H1 (cell line): ENCODE data around the gene PDE4B. TPM values are rescaled to one million over a fixed set of nuclear protein-coding genes. Genes with fewer than 3 reads are reported as not detected.

Source experiments
- CTCF ChIA-PET: fragments of 300-600 bp; sonication (Branson Sonifier 250); formaldehyde crosslinking; loops from one replicate; lab custom pipeline; 2021; ENCODE audit not compliant: partially characterized antibody; lab: Charles Lee
- POLR2A ChIA-PET: fragments of 300-600 bp; sonication (Branson Sonifier 250); formaldehyde crosslinking; loops from one replicate; lab custom pipeline; 2021; ENCODE audit warnings: inconsistent platforms; ENCODE audit not compliant: partially characterized antibody; lab: Charles Lee
- DNase-seq, 2 experiments: peaks; one replicate each; pipeline versions ENCODE4 v3.0.0 to v3.0.0-alpha.2; 2010 to 2022; ENCODE audit warnings: low spot score in 2 of 2, low read depth in 1 of 2, mixed read lengths in 1 of 2
- FAIRE-seq: peaks from 2 replicates; lab custom pipeline; 2011; peaks lifted over from hg19 to GRCh38; lab: Jason Lieb, UNC
- H2AFZ ChIP-seq: 2 replicates; pipeline ENCODE4 v1.8.1; 2012; ENCODE audit warnings: low read length, inconsistent platforms
- H2AK5ac ChIP-seq: 2 replicates; pipeline ENCODE4 v1.6.1; 2013; ENCODE audit warnings: low read depth, low read length
- H2BK120ac ChIP-seq: replicated peaks from 2 replicates; pipeline ENCODE3; 2013; ENCODE audit warnings: low read depth, low read length, inconsistent platforms
- H2BK12ac ChIP-seq: 2 replicates; pipeline ENCODE4 v1.6.1; 2013; ENCODE audit warnings: low read depth, low read length
- H2BK15ac ChIP-seq: 2 replicates; pipeline ENCODE4 v1.6.1; 2013; ENCODE audit warnings: low read length
- H2BK20ac ChIP-seq: 2 replicates; pipeline ENCODE4 v1.6.1; 2013; ENCODE audit warnings: low read length
- H2BK5ac ChIP-seq: 2 replicates; pipeline ENCODE4 v1.6.1; 2013; ENCODE audit warnings: low read depth, low read length
- H3K14ac ChIP-seq: 2 replicates; pipeline ENCODE4 v1.6.1; 2013; ENCODE audit warnings: inconsistent platforms; ENCODE audit not compliant: insufficient read length
- H3K18ac ChIP-seq: 2 replicates; pipeline ENCODE4 v1.6.1; 2013; ENCODE audit warnings: low read length; ENCODE audit errors: extremely low read depth
- H3K23ac ChIP-seq: 2 replicates; pipeline ENCODE4 v1.6.1; 2013; ENCODE audit warnings: inconsistent platforms; ENCODE audit not compliant: insufficient read length
- H3K23me2 ChIP-seq: 2 replicates; pipeline ENCODE4 v1.6.1; 2013; ENCODE audit warnings: low read depth, low read length
- H3K27ac ChIP-seq: 2 replicates; pipeline ENCODE4 v1.6.1; 2011; ENCODE audit warnings: low read depth, low read length, inconsistent platforms
- H3K27me3 ChIP-seq, 4 experiments: replicated peaks in 1 of 4; 1 replicate in 1 of 4; 2 replicates in 3 of 4; pipeline versions ENCODE4 v1.6.1 to v1.8.1; 2011 to 2013; ENCODE audit warnings: low read length in 3 of 4, mild to moderate bottlenecking in 3 of 4, inconsistent platforms in 2 of 4, mixed read lengths in 2 of 4, moderate library complexity in 1 of 4; ENCODE audit not compliant: control insufficient read depth in 3 of 4, insufficient read depth in 3 of 4; ENCODE audit errors: extremely low read depth in 1 of 4
- H3K36me3 ChIP-seq, 4 experiments: 2 replicates each; pipeline versions ENCODE4 v1.6.1 to v1.8.1; 2011 to 2013; ENCODE audit warnings: mild to moderate bottlenecking in 4 of 4, low read length in 3 of 4, moderate library complexity in 2 of 4, control low read depth in 1 of 4, inconsistent platforms in 1 of 4; ENCODE audit not compliant: insufficient read depth in 4 of 4, control insufficient read depth in 2 of 4
- H3K4ac ChIP-seq: replicated peaks from 2 replicates; pipeline ENCODE3; 2013; ENCODE audit warnings: low read length, low read depth, mixed read lengths, inconsistent platforms; ENCODE audit not compliant: insufficient read length
- H3K4me1 ChIP-seq, 4 experiments: replicated peaks in 1 of 4; 1 replicate in 1 of 4; 2 replicates in 3 of 4; pipeline versions ENCODE4 v1.6.1 to v1.8.1; 2011 to 2013; ENCODE audit warnings: low read length in 3 of 4, inconsistent platforms in 2 of 4, mixed read lengths in 1 of 4; ENCODE audit not compliant: insufficient read depth in 4 of 4, control insufficient read depth in 3 of 4
- H3K4me2 ChIP-seq, 2 experiments: 2 replicates each; pipeline versions ENCODE4 v1.6.1 to v1.8.1; 2011 to 2013; ENCODE audit warnings: low read depth in 2 of 2, low read length in 2 of 2, control low read depth in 1 of 2, inconsistent platforms in 1 of 2, mild to moderate bottlenecking in 1 of 2; ENCODE audit not compliant: insufficient read depth in 1 of 2
- H3K4me3 ChIP-seq, 4 experiments: fragments of 200-600, 300-600 bp in 1 of 4; sonication (generic), shearing (Covaris generic), sonication (Bioruptor Twin) in 1 of 4; 2 replicates each; pipeline versions ENCODE4 v1.5.1 to v1.8.1; 2011 to 2016; ENCODE audit warnings: low read length in 4 of 4, low read depth in 3 of 4, control low read depth in 2 of 4, inconsistent platforms in 2 of 4, mild to moderate bottlenecking in 2 of 4, mixed read lengths in 1 of 4, moderate library complexity in 1 of 4; ENCODE audit not compliant: insufficient read depth in 2 of 4; ENCODE audit errors: extremely low read depth in 1 of 4
- H3K56ac ChIP-seq: replicated peaks from 2 replicates; pipeline ENCODE3; 2013; ENCODE audit warnings: low read depth, mild to moderate bottlenecking, mixed read lengths, low read length, inconsistent platforms; ENCODE audit not compliant: insufficient read length
- H3K79me1 ChIP-seq: 2 replicates; pipeline ENCODE4 v1.6.1; 2013; ENCODE audit warnings: low read depth, low read length, control low read depth
- H3K79me2 ChIP-seq, 2 experiments: 2 replicates each; pipeline versions ENCODE4 v1.6.1 to v1.8.1; 2012 to 2013; ENCODE audit warnings: low read length in 2 of 2, mild to moderate bottlenecking in 2 of 2, inconsistent platforms in 1 of 2; ENCODE audit not compliant: insufficient read depth in 2 of 2, control insufficient read depth in 1 of 2
- H3K9ac ChIP-seq, 4 experiments: replicated peaks in 1 of 4; 1 replicate in 1 of 4; 2 replicates in 3 of 4; pipeline versions ENCODE4 v1.6.1 to v1.8.1; 2011 to 2013; ENCODE audit warnings: low read depth in 3 of 4, low read length in 3 of 4, control low read depth in 2 of 4, mild to moderate bottlenecking in 2 of 4, moderate library complexity in 2 of 4, inconsistent platforms in 1 of 4; ENCODE audit errors: extremely low read depth in 1 of 4
- H3K9me3 ChIP-seq, 2 experiments: 2 replicates each; pipeline versions ENCODE4 v1.6.1 to v1.8.1; 2012 to 2013; ENCODE audit warnings: mild to moderate bottlenecking in 2 of 2, moderate library complexity in 2 of 2, control low read depth in 1 of 2, inconsistent platforms in 1 of 2, low read depth in 1 of 2, low read length in 1 of 2, mixed read lengths in 1 of 2; ENCODE audit not compliant: insufficient read depth in 2 of 2
- H4K20me1 ChIP-seq, 2 experiments: replicated peaks in 1 of 2; 2 replicates each; pipeline versions ENCODE3 to v1.8.1; 2011 to 2013; ENCODE audit warnings: inconsistent platforms in 2 of 2, low read length in 2 of 2, mild to moderate bottlenecking in 1 of 2; ENCODE audit not compliant: insufficient read depth in 2 of 2, control insufficient read depth in 1 of 2
- H4K5ac ChIP-seq: 2 replicates; pipeline ENCODE4 v1.6.1; 2013; ENCODE audit warnings: low read length, low read depth, mixed read lengths, inconsistent platforms; ENCODE audit not compliant: insufficient read length
- H4K8ac ChIP-seq: 2 replicates; pipeline ENCODE4 v1.8.0; 2013; ENCODE audit warnings: mild to moderate bottlenecking, moderate library complexity, low read length, inconsistent platforms; ENCODE audit not compliant: insufficient read depth; ENCODE audit errors: extremely low read depth
- H4K91ac ChIP-seq: replicated peaks from 2 replicates; pipeline ENCODE3; 2013; ENCODE audit warnings: low read length, mixed read lengths, inconsistent platforms; ENCODE audit not compliant: insufficient read length
- NANOG ChIP-seq: IDR thresholded peaks from 2 replicates; pipeline ENCODE4 v1.6.1; 2011; ENCODE audit warnings: low read length, low read depth, mild to moderate bottlenecking, inconsistent platforms; ENCODE audit not compliant: insufficient read depth, poor library complexity, severe bottlenecking
- POLR2AphosphoS5 ChIP-seq: IDR thresholded peaks from 2 replicates; pipeline ENCODE4 v1.6.1; 2011; ENCODE audit warnings: low read depth, low read length
- SP2 ChIP-seq: IDR thresholded peaks from 2 replicates; pipeline ENCODE4 v1.6.1; 2012; ENCODE audit warnings: mild to moderate bottlenecking, low read length, inconsistent platforms
- SUZ12 ChIP-seq: fragments of 200-600 bp; sonication (generic); IDR thresholded peaks from 2 replicates; pipeline ENCODE4 v1.6.1; 2012; ENCODE audit warnings: mild to moderate bottlenecking, inconsistent platforms, low read length, moderate library complexity, mixed read lengths
- TAF7 ChIP-seq: optimal IDR thresholded peaks from 2 replicates; pipeline ENCODE3; 2011; ENCODE audit warnings: low read depth, mild to moderate bottlenecking, inconsistent platforms, low read length, moderate library complexity, borderline replicate concordance
- YY1 ChIP-seq: IDR thresholded peaks from 2 replicates; pipeline ENCODE4 v1.6.1; 2011; ENCODE audit warnings: low read depth, mild to moderate bottlenecking, low read length
- WGBS, 2 experiments: shearing (Covaris generic) in 1 of 2; methylation state at CpG; one replicate each; pipeline versions ENCODE4 v1.1.6 to v1.1.7; 2013 to 2015; ENCODE audit warnings: low lambda C conversion rate in 2 of 2, mixed read lengths in 2 of 2, inconsistent platforms in 1 of 2, low coverage in 1 of 2, missing lambda C conversion rate in 1 of 2; ENCODE audit not compliant: insufficient replicate concordance in 2 of 2, insufficient coverage in 1 of 2, insufficient read length in 1 of 2; ENCODE audit errors: extremely low coverage in 1 of 2, missing lambda C conversion rate in 1 of 2; 5-methylcytosine and 5-hydroxymethylcytosine counted together
- polyA plus RNA-seq, 7 experiments: library from polyadenylated mRNA; depleted of rRNA in 3 of 7; stranded (reverse) in 5 of 7; unstranded in 2 of 7; fragments of >200 nt in 5 of 7; fragments of 200-250 nt in 2 of 7; gene quantifications; 1 replicate in 5 of 7; 2 replicates in 1 of 7; 4 replicates in 1 of 7; pipeline versions ENCODE4 v1.2.1 to v1.2.3, GENCODE V29; 2011 to 2013; ENCODE audit warnings: missing spikeins in 2 of 7, mixed read lengths in 2 of 7
- total RNA-seq: library from RNA; stranded (reverse); fragmentation: NEBNext Ultra II Directional; extraction: Animal tissue kit (Norgen Biotek cat#: 25700); gene quantifications from 2 replicates; pipeline ENCODE4 v1.2.1, GENCODE V29; 2021

PDE4B gene
- total and polyA plus RNA-seq, 2 of the 8 experiments (the other 6 are each of a cell fraction or from before 2014, with no cell fraction given): 5.0 to 15.1 TPM

DNA sequence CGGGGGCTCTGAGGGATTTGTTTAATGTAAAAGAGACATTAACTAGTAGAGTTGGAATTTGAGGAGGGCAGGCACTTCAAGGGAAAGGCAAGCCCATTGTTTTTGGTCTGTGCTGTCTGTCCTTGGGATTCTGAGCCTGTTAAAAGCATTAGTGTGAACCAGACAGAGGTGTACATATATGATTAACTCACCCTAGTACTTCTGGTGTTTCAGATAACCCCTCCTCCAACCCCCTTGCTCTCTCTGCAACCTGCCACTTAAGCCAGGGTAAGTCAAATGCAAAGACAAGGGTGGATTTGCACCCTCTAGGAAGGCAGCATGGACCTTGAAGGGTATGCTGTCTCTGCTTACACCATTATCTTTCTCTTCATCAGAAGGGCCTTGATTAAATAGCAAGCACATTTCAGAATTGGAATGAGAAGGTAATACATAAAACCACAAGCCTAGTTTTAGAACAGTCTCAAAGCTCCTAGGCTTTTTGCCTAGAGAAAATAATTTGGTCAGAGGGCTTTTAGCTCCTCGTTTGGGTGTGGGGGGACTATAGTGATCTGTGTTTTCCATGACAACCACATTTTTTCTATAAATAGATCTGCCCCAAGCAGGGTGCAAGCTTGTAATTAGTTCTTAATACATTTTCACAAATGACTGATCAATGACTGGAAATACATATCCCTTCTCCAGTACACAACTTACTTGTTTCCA is 620.6 kb downstream of the PDE4B start:
- H3K4me2 ChIP-seq: no peak overlapping the region
- no peaks in the 10 kb centered on the region for H4K20me1 ChIP-seq
- H2BK120ac ChIP-seq: no peak overlapping the region
- H2BK12ac ChIP-seq: no peak overlapping the region
- ChIA-PET CTCF (no interaction called here), POLR2A (no interaction called here)
- H3K27ac ChIP-seq: no peak overlapping the region
- no peak overlapping the region for H3K56ac ChIP-seq
- H3K79me1 ChIP-seq: no peaks in the 10 kb centered on the region
- H3K9ac ChIP-seq: no peak overlapping the region
- H3K23ac ChIP-seq: no peak overlapping the region
- TF ChIP-seq NANOG: no peak
- no peak for TF ChIP-seq YY1
- no peak for TF ChIP-seq TAF7
- no peak for TF ChIP-seq SP2
- TF ChIP-seq SUZ12: no peak
- no peak for TF ChIP-seq POLR2AphosphoS5
- H3K79me2 ChIP-seq: no peaks in the 10 kb centered on the region
- FAIRE-seq: no peak
- no peaks in the 10 kb centered on the region for H3K36me3 ChIP-seq
- H2BK20ac ChIP-seq: no peak overlapping the region
- H3K4me3 ChIP-seq: no peak overlapping the region
- no peaks in the 10 kb centered on the region for H3K27me3 ChIP-seq
- DNase-seq: no peak
- H2BK15ac ChIP-seq: no peak overlapping the region
- no peak overlapping the region for H2AK5ac ChIP-seq
- no peak overlapping the region for H4K5ac ChIP-seq
- H4K91ac ChIP-seq: no peak overlapping the region
- peaks cover 13 to 17% of the 10 kb centered on the region in 2 experiments for H3K9me3 ChIP-seq
- H3K4me1 ChIP-seq: no peaks in the 10 kb centered on the region
- H3K4ac ChIP-seq: no peak overlapping the region
- H3K14ac ChIP-seq: no peak overlapping the region
- H4K8ac ChIP-seq: no peak overlapping the region
- WGBS, 2 experiments: 98% methylated on average over 2 of the region's 2 CpGs; no CpG with 5 or more reads in 1 of the 2 experiments
- H3K18ac ChIP-seq: no peak overlapping the region
- no peaks in the 10 kb centered on the region for H3K23me2 ChIP-seq
- H2AFZ ChIP-seq: peak overlapping the region; percentile 67
- no peak overlapping the region for H2BK5ac ChIP-seq
